Ovary (tissue), 3 donors: ENCODE measurements around the gene PRDM10.

ENCODE experiments used
- POLR2A ChIP-seq: fragments of 450-650 bp; IDR thresholded peaks from one replicate; pipeline ENCODE4 v1.6.1; 2017; ENCODE audit warnings: antibody characterized with exemption, mild to moderate bottlenecking, moderate library complexity
- TF ChIP-seq, protein P1 (sequence below), 3 donors: fragments of 450-650 bp in 2 of 3; fragments of 200-600 bp in 1 of 3; IDR thresholded peaks; one replicate each; pipeline versions ENCODE4 v1.5.1 to v1.8.0; 2016 to 2022; ENCODE audit warnings: antibody characterized with exemption in 3 of 3, mild to moderate bottlenecking in 1 of 3
- donor health status: DM: no; HTN: no; CAD: no.

DNA sequence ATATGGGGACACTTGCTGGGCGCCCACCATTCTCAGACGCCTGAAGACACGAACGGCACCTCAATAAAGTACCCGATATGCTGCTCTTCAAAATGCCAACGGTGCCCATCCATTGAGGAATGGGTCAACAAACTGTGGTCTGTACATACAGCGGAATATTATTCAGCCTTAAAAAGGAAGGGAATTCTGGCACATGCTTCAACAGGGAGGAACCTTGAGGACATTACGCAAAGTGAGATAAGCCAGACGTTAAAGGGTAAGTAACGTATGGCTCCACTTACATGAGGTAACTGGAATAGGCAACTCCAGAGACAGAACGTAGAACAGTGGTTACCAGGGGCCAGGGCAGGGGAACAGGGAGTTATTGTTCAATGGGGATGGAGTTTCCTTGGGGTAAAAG, 28.0 kb downstream of the PRDM10 start:
- TF ChIP-seq, protein P1, sequence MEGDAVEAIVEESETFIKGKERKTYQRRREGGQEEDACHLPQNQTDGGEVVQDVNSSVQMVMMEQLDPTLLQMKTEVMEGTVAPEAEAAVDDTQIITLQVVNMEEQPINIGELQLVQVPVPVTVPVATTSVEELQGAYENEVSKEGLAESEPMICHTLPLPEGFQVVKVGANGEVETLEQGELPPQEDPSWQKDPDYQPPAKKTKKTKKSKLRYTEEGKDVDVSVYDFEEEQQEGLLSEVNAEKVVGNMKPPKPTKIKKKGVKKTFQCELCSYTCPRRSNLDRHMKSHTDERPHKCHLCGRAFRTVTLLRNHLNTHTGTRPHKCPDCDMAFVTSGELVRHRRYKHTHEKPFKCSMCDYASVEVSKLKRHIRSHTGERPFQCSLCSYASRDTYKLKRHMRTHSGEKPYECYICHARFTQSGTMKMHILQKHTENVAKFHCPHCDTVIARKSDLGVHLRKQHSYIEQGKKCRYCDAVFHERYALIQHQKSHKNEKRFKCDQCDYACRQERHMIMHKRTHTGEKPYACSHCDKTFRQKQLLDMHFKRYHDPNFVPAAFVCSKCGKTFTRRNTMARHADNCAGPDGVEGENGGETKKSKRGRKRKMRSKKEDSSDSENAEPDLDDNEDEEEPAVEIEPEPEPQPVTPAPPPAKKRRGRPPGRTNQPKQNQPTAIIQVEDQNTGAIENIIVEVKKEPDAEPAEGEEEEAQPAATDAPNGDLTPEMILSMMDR (IDR thresholded peaks at IDR 0.05) = no peak
- TF ChIP-seq POLR2A = no peak
